IMR-90 (cell line): ENCODE results near the gene SORBS1. TPM values are rescaled to one million over a fixed set of nuclear protein-coding genes. Genes with fewer than 3 reads are reported as not detected.

ENCODE experiments used
- ATAC-seq: fragments of 200-7000 bp; cut with Tn5 transposase; 2 replicates; pipeline ENCODE4 v1.9.1; 2020; ENCODE audit warnings: low read depth, mild to moderate bottlenecking, moderate library complexity
- BruUV-seq: library from RNA; stranded (reverse); fragments of 400-500 nt; replicated peaks from 2 replicates; lab custom pipeline; 2021; lab: Mats Ljungman, UMichigan
- CTCF ChIA-PET: fragments of 300-600 bp; formaldehyde crosslinking; extraction: SDS; loops from one replicate; lab custom pipeline; 2021; ENCODE audit warnings: antibody characterized with exemption; lab: Yijun Ruan, JAX
- POLR2A ChIA-PET: fragments of 300-600 bp; sonication (Branson Sonifier 250); formaldehyde crosslinking; loops from one replicate; lab custom pipeline; 2022; ENCODE audit warnings: antibody characterized with exemption; ENCODE audit not compliant: unreplicated experiment; lab: Charles Lee
- DNase-seq: peaks from one replicate; pipeline ENCODE4 v3.0.0; 2013
- H2AFZ ChIP-seq: replicated peaks from 2 replicates; pipeline ENCODE3; 2013; ENCODE audit warnings: low read length, mild to moderate bottlenecking; ENCODE audit not compliant: poor library complexity
- H2AK5ac ChIP-seq: 2 replicates; pipeline ENCODE4 v1.6.1; 2013; ENCODE audit warnings: low read depth, low read length, inconsistent platforms
- H2AK9ac ChIP-seq: replicated peaks from 2 replicates; pipeline ENCODE3; 2013; ENCODE audit warnings: mild to moderate bottlenecking, low read depth, low read length, moderate library complexity; ENCODE audit not compliant: poor library complexity
- H2BK120ac ChIP-seq: 2 replicates; pipeline ENCODE4 v1.6.1; 2013; ENCODE audit warnings: low read depth, low read length, inconsistent platforms
- H2BK15ac ChIP-seq: 3 replicates; pipeline ENCODE4 v1.6.1; 2013; ENCODE audit warnings: low read depth, low read length, inconsistent platforms
- H2BK20ac ChIP-seq: 2 replicates; pipeline ENCODE4 v1.6.1; 2013; ENCODE audit warnings: low read depth, mild to moderate bottlenecking, inconsistent platforms, low read length, moderate library complexity
- H2BK5ac ChIP-seq: 2 replicates; pipeline ENCODE4 v1.6.1; 2013; ENCODE audit warnings: mild to moderate bottlenecking, low read depth, low read length, inconsistent platforms; ENCODE audit not compliant: poor library complexity, severe bottlenecking
- H3K14ac ChIP-seq: replicated peaks from 2 replicates; pipeline ENCODE4 v1.6.1; 2013; ENCODE audit warnings: low read depth, low read length, inconsistent platforms
- H3K18ac ChIP-seq: 2 replicates; pipeline ENCODE4 v1.6.1; 2013; ENCODE audit warnings: low read depth, low read length, control low read depth
- H3K23ac ChIP-seq: 2 replicates; pipeline ENCODE4 v1.6.1; 2013; ENCODE audit warnings: low read depth, low read length, inconsistent platforms
- H3K27ac ChIP-seq: 2 replicates; pipeline ENCODE4 v1.5.1; 2013; ENCODE audit warnings: mild to moderate bottlenecking, control low read depth, low read length; ENCODE audit not compliant: insufficient read depth
- H3K27me3 ChIP-seq: 2 replicates; pipeline ENCODE4 v1.6.1; 2013; ENCODE audit warnings: low read length; ENCODE audit not compliant: control insufficient read depth, insufficient read depth
- H3K36me3 ChIP-seq: 2 replicates; pipeline ENCODE4 v1.6.1; 2013; ENCODE audit warnings: low read length, mixed read lengths; ENCODE audit not compliant: control insufficient read depth, insufficient read depth
- H3K4ac ChIP-seq: 2 replicates; pipeline ENCODE4 v1.6.1; 2013; ENCODE audit warnings: low read depth, low read length, inconsistent platforms
- H3K4me1 ChIP-seq: 2 replicates; pipeline ENCODE4 v1.6.1; 2013; ENCODE audit warnings: low read length, mixed read lengths; ENCODE audit not compliant: control insufficient read depth, insufficient read depth
- H3K4me2 ChIP-seq: 2 replicates; pipeline ENCODE4 v1.6.1; 2013; ENCODE audit warnings: low read depth, mild to moderate bottlenecking, control low read depth, low read length, moderate library complexity
- H3K4me3 ChIP-seq: 2 replicates; pipeline ENCODE4 v1.5.1; 2013; ENCODE audit warnings: low read depth, mild to moderate bottlenecking, control low read depth, low read length, moderate library complexity; ENCODE audit not compliant: insufficient read depth
- H3K56ac ChIP-seq: 2 replicates; pipeline ENCODE4 v1.6.1; 2013; ENCODE audit warnings: low read length, inconsistent platforms; ENCODE audit not compliant: insufficient read depth; ENCODE audit errors: extremely low read depth
- H3K79me1 ChIP-seq, 2 experiments: 2 replicates each; pipeline ENCODE4 v1.6.1; 2013; ENCODE audit warnings: low read length in 2 of 2, inconsistent platforms in 1 of 2, low read depth in 1 of 2
- H3K9ac ChIP-seq: 2 replicates; pipeline ENCODE4 v1.6.1; 2013; ENCODE audit warnings: low read depth, low read length, control low read depth
- H3K9me1 ChIP-seq: 2 replicates; pipeline ENCODE4 v1.6.1; 2013; ENCODE audit warnings: low read length, inconsistent platforms; ENCODE audit not compliant: insufficient read depth
- H3K9me3 ChIP-seq: 2 replicates; pipeline ENCODE4 v1.6.1; 2013; ENCODE audit warnings: low read length; ENCODE audit not compliant: control insufficient read depth, insufficient read depth
- H4K20me1 ChIP-seq: 2 replicates; pipeline ENCODE4 v1.6.1; 2013; ENCODE audit warnings: low read length, inconsistent platforms; ENCODE audit not compliant: insufficient read depth
- H4K5ac ChIP-seq: 2 replicates; pipeline ENCODE4 v1.6.1; 2013; ENCODE audit warnings: mild to moderate bottlenecking, low read depth, low read length, control low read depth
- H4K8ac ChIP-seq, 2 experiments: 2 replicates each; pipeline ENCODE4 v1.6.1; 2013; ENCODE audit warnings: low read depth in 2 of 2, low read length in 2 of 2, control low read depth in 1 of 2, inconsistent platforms in 1 of 2
- H4K91ac ChIP-seq: 2 replicates; pipeline ENCODE4 v1.6.1; 2013; ENCODE audit warnings: low read depth, low read length, inconsistent platforms; ENCODE audit not compliant: insufficient read depth
- CTCF ChIP-seq: conservative IDR thresholded peaks from 2 replicates; pipeline ENCODE4 v1.5.1; 2012; ENCODE audit warnings: mild to moderate bottlenecking, low read depth, low read length, improper control_type of control experiment
- POLR2A ChIP-seq: IDR thresholded peaks from 2 replicates; pipeline ENCODE4 v1.6.1; 2012; ENCODE audit warnings: mild to moderate bottlenecking, low read depth, low read length
- RAD21 ChIP-seq: IDR thresholded peaks from 2 replicates; pipeline ENCODE4 v1.6.1; 2012; ENCODE audit warnings: low read length, improper control_type of control experiment
- dilution Hi-C: fragments of 300-500 bp; cut with HindIII; formaldehyde crosslinking; loops from one replicate; pipeline ENCODE4 v1.14.3; 2018; ENCODE audit warnings: low sequenced_read_pairs; ENCODE audit not compliant: unreplicated experiment
- in situ Hi-C: fragments of 300-500 bp; cut with MboI; formaldehyde crosslinking; loops from 3 replicates; pipeline ENCODE4 v1.14.3; 2019; ENCODE audit warnings: low sequenced_read_pairs, inconsistent platforms, mixed read lengths
- intact Hi-C: fragments of 100-400 bp; cut with micrococcal nuclease; formaldehyde crosslinking; loops from 2 replicates; pipeline ENCODE4 v1.10.0; 2022
- polyA plus RNA-seq, 3 experiments: library from polyadenylated mRNA; depleted of rRNA; stranded (reverse); fragments of >200 nt; gene quantifications; 2 replicates each; pipeline ENCODE4 v1.2.3, GENCODE V29; 2012; ENCODE audit warnings: low replicate concordance in 1 of 3
- total RNA-seq: library from RNA; depleted of rRNA; stranded (reverse); fragments of >200 nt; gene quantifications from 2 replicates; pipeline ENCODE4 v1.2.3, GENCODE V29; 2012

SORBS1 gene
- total and polyA plus RNA-seq, 2 of the 4 experiments (the other 2 are of a cell fraction): 0.18 to 0.32 TPM

GRCh38 chr10:95604630-95605029 lies 43.5 kb upstream of the SORBS1 start:
- in situ Hi-C loops: loop anchor here (5.0 to 10.0 kb wide), 2 partner anchors 172 to 470 kb away; no protein-coding TSS in a partner anchor
- H3K9ac ChIP-seq: no peak overlapping the region
- no peak for TF ChIP-seq POLR2A
- no peak for TF ChIP-seq RAD21
- TF ChIP-seq CTCF: no peak

More at GRCh38 chr10:95604630-95605029, 43.5 kb upstream of the SORBS1 start:
- DNase-seq (no peak), ATAC-seq (no peak)
- no peak overlapping the region for H2BK15ac ChIP-seq
- no peak overlapping the region for H4K5ac ChIP-seq
- CTCF ChIA-PET: interaction anchor here (1.9 kb wide), 1 partner anchor 174 kb away, joined by 7 read pairs; no protein-coding TSS in a partner anchor
- H3K9me3 ChIP-seq: no peaks in the 10 kb centered on the region
- POLR2A ChIA-PET: interaction anchor here (0.6 kb wide), 1 partner anchor 471 kb away, joined by 4 read pairs; no protein-coding TSS in a partner anchor
- no peak overlapping the region for H3K18ac ChIP-seq
- no peak overlapping the region for H2BK5ac ChIP-seq
- H4K8ac ChIP-seq: no peak overlapping the region
- H3K36me3 ChIP-seq: peaks cover 29% of the 10 kb centered on the region
- intact Hi-C loops: loop anchor here (5.0 kb wide), 1 partner anchor 422 kb away; no protein-coding TSS in a partner anchor
- H3K14ac ChIP-seq: no peak overlapping the region
- no peak overlapping the region for H2AK9ac ChIP-seq
- H4K91ac ChIP-seq: no peak overlapping the region
- H2AFZ ChIP-seq: no peak overlapping the region
- H2AK5ac ChIP-seq: no peak overlapping the region
- H3K9me1 ChIP-seq: no peaks in the 10 kb centered on the region
- no TSS peak for BruUV-seq
- dilution Hi-C loops: no loop called here
- H3K23ac ChIP-seq: no peak overlapping the region
- H3K4me3 ChIP-seq: no peak overlapping the region
- H3K4ac ChIP-seq: no peak overlapping the region
- no peak overlapping the region for H2BK120ac ChIP-seq
- H3K79me1 ChIP-seq: no peaks in the 10 kb centered on the region; a peak in 1 of 4 replicates
- H3K56ac ChIP-seq: no peak overlapping the region
- H3K27ac ChIP-seq: no peak overlapping the region
- no peaks in the 10 kb centered on the region for H3K27me3 ChIP-seq
- no peak overlapping the region for H2BK20ac ChIP-seq
- H3K4me1 ChIP-seq: peaks cover 3% of the 10 kb centered on the region
- no peak overlapping the region for H3K4me2 ChIP-seq
- H4K20me1 ChIP-seq: no peaks in the 10 kb centered on the region
